K562 (cell line): Measurements from ENCODE around the gene AHSP. TPM values are rescaled to one million over a fixed set of nuclear protein-coding genes. Genes with fewer than 3 reads are reported as not detected.

Source experiments
- C11orf30 ChIP-seq: fragments of 450-650 bp; IDR thresholded peaks from 2 replicates; pipeline ENCODE4 v1.6.1; 2016; ENCODE audit warnings: low read depth, mild to moderate bottlenecking
- JUN ChIP-seq, 2 experiments: sonication (generic) in 1 of 2; formaldehyde crosslinking in 1 of 2; IDR thresholded peaks; 2 replicates each; pipeline versions ENCODE4 v1.6.1 to v1.8.0; 2012 to 2022; ENCODE audit warnings: borderline replicate concordance in 2 of 2, mild to moderate bottlenecking in 2 of 2, improper control_type of control experiment in 1 of 2, low read depth in 1 of 2, low read length in 1 of 2, missing genetic modification reagents in 1 of 2
- KAT2B ChIP-seq: IDR thresholded peaks from one replicate; pipeline ENCODE4 v1.6.1; 2012; ENCODE audit warnings: low read depth, mild to moderate bottlenecking, control low read depth, inconsistent platforms, low read length, moderate library complexity
- MEF2A ChIP-seq: IDR thresholded peaks from 2 replicates; pipeline ENCODE4 v1.6.1; 2011; ENCODE audit warnings: low read depth, mild to moderate bottlenecking, low read length, moderate library complexity; ENCODE audit not compliant: control insufficient read depth
- POLR2A ChIP-seq: fragments of 450-650 bp; conservative IDR thresholded peaks from 2 replicates; pipeline ENCODE4 v1.6.1; 2016
- SUPT5H ChIP-seq: fragments of 450-650 bp; IDR thresholded peaks from 2 replicates; pipeline ENCODE4 v1.6.1; 2016
- ZNF212 ChIP-seq: fragments of 450-650 bp; formaldehyde crosslinking; IDR thresholded peaks from 2 replicates; pipeline ENCODE4 v1.4.0; 2020; ENCODE audit warnings: mild to moderate bottlenecking
- ZNF445 ChIP-seq: fragments of 250-450 bp; sonication (Bioruptor Pico); IDR thresholded peaks from 2 replicates; pipeline ENCODE4 v1.4.0; 2020; ENCODE audit warnings: low read depth, mild to moderate bottlenecking, moderate library complexity
- ZNF785 ChIP-seq: fragments of 250-450 bp; sonication (Bioruptor Pico); IDR thresholded peaks from 2 replicates; pipeline ENCODE4 v1.4.0; 2020; ENCODE audit warnings: mild to moderate bottlenecking
- ZNF830 ChIP-seq: fragments of 250-450 bp; sonication (Bioruptor Pico); IDR thresholded peaks from 2 replicates; pipeline ENCODE4 v1.5.0; 2021; ENCODE audit warnings: mild to moderate bottlenecking
- polyA plus RNA-seq, 8 experiments: library from polyadenylated mRNA; depleted of rRNA in 4 of 8; stranded (reverse) in 5 of 8; unstranded in 3 of 8; fragments of >200 nt; fragmentation: Nextera tagmentation in 2 of 8; fragmentation: Illumina TruSeq in 1 of 8; extraction: Ambion mirVana in 2 of 8; extraction: Trizol in 1 of 8; gene quantifications; 2 replicates each; pipeline versions ENCODE4 v1.2.1 to v1.2.3, GENCODE V29; 2011 to 2014; ENCODE audit warnings: inconsistent platforms in 1 of 8, missing spikeins in 1 of 8
- total RNA-seq, 7 experiments: library from RNA; depleted of rRNA in 6 of 7; stranded (reverse); fragments of >200 nt in 6 of 7; fragmentation: Illumina TruSeq in 2 of 7; extraction: Trizol in 2 of 7; gene quantifications; 2 replicates each; pipeline versions ENCODE4 v1.2.1 to v1.2.3, GENCODE V29; 2011 to 2021; ENCODE audit warnings: low replicate concordance in 1 of 7
- TF ChIP-seq, protein P1 (sequence below): fragments of 250-450 bp; sonication (Bioruptor Pico); IDR thresholded peaks from 2 replicates; pipeline ENCODE4 v1.5.0; 2020; ENCODE audit warnings: mild to moderate bottlenecking
- TF ChIP-seq, protein P2 (sequence below): fragments of 450-650 bp; formaldehyde crosslinking; IDR thresholded peaks from 2 replicates; pipeline ENCODE4 v1.4.0; 2020; ENCODE audit warnings: mild to moderate bottlenecking, moderate library complexity
- TF ChIP-seq, protein P3 (sequence below): sonication (generic); formaldehyde crosslinking; IDR thresholded peaks from 2 replicates; pipeline ENCODE4 v1.8.0; 2022; ENCODE audit warnings: missing genetic modification reagents, mild to moderate bottlenecking, borderline replicate concordance
- TF ChIP-seq, protein P4 (sequence below): fragments of 250-450 bp; sonication (Bioruptor Pico); IDR thresholded peaks from 2 replicates; pipeline ENCODE4 v1.4.0; 2020

The AHSP gene
- total and polyA plus RNA-seq, 9 of the 15 experiments (the other 6 are each of a cell fraction or from before 2014, with no cell fraction given): 6.6 to 99.1 (median 25.8) TPM

DNA sequence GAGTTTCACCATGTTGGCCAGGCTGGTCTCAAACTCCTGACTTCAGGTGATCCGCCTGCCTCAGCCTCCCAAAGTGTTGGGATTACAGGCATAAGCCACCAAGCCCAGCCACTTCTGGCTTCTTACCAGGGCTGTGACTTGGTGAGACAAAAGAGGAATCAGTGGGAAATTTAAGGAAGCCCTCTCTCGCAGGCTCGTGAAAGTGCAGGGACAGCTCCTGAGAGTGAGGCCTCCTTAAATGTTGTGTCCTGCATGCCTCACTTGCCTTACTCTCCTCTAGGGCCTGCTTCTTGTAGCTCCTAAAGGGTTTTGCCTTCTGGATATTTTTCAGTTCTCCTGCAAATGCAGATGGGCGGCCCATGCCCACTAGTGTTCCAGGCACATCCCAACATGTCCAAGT is 5.2 kb downstream of the AHSP start (continued):
- TF ChIP-seq, protein P1, sequence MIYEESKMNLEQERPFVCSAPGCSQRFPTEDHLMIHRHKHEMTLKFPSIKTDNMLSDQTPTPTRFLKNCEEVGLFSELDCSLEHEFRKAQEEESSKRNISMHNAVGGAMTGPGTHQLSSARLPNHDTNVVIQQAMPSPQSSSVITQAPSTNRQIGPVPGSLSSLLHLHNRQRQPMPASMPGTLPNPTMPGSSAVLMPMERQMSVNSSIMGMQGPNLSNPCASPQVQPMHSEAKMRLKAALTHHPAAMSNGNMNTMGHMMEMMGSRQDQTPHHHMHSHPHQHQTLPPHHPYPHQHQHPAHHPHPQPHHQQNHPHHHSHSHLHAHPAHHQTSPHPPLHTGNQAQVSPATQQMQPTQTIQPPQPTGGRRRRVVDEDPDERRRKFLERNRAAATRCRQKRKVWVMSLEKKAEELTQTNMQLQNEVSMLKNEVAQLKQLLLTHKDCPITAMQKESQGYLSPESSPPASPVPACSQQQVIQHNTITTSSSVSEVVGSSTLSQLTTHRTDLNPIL: no peak
- TF ChIP-seq, protein P2, sequence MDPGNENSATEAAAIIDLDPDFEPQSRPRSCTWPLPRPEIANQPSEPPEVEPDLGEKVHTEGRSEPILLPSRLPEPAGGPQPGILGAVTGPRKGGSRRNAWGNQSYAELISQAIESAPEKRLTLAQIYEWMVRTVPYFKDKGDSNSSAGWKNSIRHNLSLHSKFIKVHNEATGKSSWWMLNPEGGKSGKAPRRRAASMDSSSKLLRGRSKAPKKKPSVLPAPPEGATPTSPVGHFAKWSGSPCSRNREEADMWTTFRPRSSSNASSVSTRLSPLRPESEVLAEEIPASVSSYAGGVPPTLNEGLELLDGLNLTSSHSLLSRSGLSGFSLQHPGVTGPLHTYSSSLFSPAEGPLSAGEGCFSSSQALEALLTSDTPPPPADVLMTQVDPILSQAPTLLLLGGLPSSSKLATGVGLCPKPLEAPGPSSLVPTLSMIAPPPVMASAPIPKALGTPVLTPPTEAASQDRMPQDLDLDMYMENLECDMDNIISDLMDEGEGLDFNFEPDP (CRISPR knock-in tag): no peak
- TF ChIP-seq ZNF785 (no peak), ZNF830 (CRISPR knock-in tag) (no peak), ZNF212 (CRISPR knock-in tag) (no peak), JUN (IDR thresholded peaks at IDR 0.05; ENCODE audit: borderline replicate concordance, low read depth, low read length) (no peak), JUN (CRISPR knock-in tag; IDR thresholded peaks at IDR 0.05; ENCODE audit: borderline replicate concordance) (no peak), KAT2B (no peak), MEF2A (no peak), ZNF445 (CRISPR knock-in tag) (no peak), POLR2A (no peak), C11orf30 (no peak), SUPT5H (no peak)
- TF ChIP-seq, protein P3, sequence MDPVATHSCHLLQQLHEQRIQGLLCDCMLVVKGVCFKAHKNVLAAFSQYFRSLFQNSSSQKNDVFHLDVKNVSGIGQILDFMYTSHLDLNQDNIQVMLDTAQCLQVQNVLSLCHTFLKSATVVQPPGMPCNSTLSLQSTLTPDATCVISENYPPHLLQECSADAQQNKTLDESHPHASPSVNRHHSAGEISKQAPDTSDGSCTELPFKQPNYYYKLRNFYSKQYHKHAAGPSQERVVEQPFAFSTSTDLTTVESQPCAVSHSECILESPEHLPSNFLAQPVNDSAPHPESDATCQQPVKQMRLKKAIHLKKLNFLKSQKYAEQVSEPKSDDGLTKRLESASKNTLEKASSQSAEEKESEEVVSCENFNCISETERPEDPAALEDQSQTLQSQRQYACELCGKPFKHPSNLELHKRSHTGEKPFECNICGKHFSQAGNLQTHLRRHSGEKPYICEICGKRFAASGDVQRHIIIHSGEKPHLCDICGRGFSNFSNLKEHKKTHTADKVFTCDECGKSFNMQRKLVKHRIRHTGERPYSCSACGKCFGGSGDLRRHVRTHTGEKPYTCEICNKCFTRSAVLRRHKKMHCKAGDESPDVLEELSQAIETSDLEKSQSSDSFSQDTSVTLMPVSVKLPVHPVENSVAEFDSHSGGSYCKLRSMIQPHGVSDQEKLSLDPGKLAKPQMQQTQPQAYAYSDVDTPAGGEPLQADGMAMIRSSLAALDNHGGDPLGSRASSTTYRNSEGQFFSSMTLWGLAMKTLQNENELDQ: no peak
- TF ChIP-seq, protein P4, sequence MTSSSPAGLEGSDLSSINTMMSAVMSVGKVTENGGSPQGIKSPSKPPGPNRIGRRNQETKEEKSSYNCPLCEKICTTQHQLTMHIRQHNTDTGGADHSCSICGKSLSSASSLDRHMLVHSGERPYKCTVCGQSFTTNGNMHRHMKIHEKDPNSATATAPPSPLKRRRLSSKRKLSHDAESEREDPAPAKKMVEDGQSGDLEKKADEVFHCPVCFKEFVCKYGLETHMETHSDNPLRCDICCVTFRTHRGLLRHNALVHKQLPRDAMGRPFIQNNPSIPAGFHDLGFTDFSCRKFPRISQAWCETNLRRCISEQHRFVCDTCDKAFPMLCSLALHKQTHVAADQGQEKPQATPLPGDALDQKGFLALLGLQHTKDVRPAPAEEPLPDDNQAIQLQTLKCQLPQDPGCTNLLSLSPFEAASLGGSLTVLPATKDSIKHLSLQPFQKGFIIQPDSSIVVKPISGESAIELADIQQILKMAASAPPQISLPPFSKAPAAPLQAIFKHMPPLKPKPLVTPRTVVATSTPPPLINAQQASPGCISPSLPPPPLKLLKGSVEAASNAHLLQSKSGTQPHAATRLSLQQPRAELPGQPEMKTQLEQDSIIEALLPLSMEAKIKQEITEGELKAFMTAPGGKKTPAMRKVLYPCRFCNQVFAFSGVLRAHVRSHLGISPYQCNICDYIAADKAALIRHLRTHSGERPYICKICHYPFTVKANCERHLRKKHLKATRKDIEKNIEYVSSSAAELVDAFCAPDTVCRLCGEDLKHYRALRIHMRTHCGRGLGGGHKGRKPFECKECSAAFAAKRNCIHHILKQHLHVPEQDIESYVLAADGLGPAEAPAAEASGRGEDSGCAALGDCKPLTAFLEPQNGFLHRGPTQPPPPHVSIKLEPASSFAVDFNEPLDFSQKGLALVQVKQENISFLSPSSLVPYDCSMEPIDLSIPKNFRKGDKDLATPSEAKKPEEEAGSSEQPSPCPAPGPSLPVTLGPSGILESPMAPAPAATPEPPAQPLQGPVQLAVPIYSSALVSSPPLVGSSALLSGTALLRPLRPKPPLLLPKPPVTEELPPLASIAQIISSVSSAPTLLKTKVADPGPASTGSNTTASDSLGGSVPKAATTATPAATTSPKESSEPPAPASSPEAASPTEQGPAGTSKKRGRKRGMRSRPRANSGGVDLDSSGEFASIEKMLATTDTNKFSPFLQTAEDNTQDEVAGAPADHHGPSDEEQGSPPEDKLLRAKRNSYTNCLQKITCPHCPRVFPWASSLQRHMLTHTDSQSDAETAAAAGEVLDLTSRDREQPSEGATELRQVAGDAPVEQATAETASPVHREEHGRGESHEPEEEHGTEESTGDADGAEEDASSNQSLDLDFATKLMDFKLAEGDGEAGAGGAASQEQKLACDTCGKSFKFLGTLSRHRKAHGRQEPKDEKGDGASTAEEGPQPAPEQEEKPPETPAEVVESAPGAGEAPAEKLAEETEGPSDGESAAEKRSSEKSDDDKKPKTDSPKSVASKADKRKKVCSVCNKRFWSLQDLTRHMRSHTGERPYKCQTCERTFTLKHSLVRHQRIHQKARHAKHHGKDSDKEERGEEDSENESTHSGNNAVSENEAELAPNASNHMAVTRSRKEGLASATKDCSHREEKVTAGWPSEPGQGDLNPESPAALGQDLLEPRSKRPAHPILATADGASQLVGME (CRISPR knock-in tag): no peak
